Activated T-helper 2 cell treated with anti-CD3 and anti-CD28 coated beads, Interferon-gamma antibody, Interleukin-2, Interleukin-4, amounts not matched to agents 10 μg/mL and 5 μg/mL and 100 μg/mL, durations not matched to agents 14 hours and 24 hours and 36 hours (primary cell): ENCODE data around the gene MYL6B. TPM values are rescaled to one million over a fixed set of nuclear protein-coding genes. Genes with fewer than 3 reads are reported as not detected.
"Not testable (repeated sequence)": the region's sequence is repeated elsewhere in the genome, so short reads cannot be mapped to it uniquely, and the experiment has no call there.

Experiments used
- DNase-seq: peaks from one replicate; pipeline ENCODE4 v3.0.0; 2021; ENCODE audit warnings: low spot score
- H3K27ac Mint-ChIP-seq: one replicate; pipeline ENCODE4 v1.8.0; 2021; ENCODE audit warnings: mixed read lengths
- H3K27me3 Mint-ChIP-seq: one replicate; pipeline ENCODE4 v1.8.0; 2021; ENCODE audit warnings: low read depth, mixed read lengths
- H3K36me3 Mint-ChIP-seq: one replicate; pipeline ENCODE4 v1.8.0; 2021; ENCODE audit warnings: low read depth, mixed read lengths
- H3K4me1 Mint-ChIP-seq: one replicate; pipeline ENCODE4 v1.8.0; 2021; ENCODE audit warnings: low read depth, mixed read lengths
- H3K4me3 Mint-ChIP-seq: one replicate; pipeline ENCODE4 v1.8.0; 2021; ENCODE audit warnings: low read depth, mild to moderate bottlenecking, moderate library complexity, mixed read lengths
- H3K9me3 Mint-ChIP-seq: one replicate; pipeline ENCODE4 v1.8.0; 2021; ENCODE audit warnings: mixed read lengths
- intact Hi-C: fragments of 100-400 bp; cut with micrococcal nuclease; formaldehyde crosslinking; loops from one replicate; pipeline ENCODE4 v1.15.1; 2023
- total RNA-seq: library from RNA; stranded (reverse); gene quantifications from 2 replicates; pipeline ENCODE4 v1.2.3, GENCODE V29; 2022

The MYL6B gene
- total RNA-seq, 1 donor from 2014 or later = 94.3 TPM

GRCh38 chr12:56145217-56145616, 7.2 kb upstream of the MYL6B start:
- Mint-ChIP-seq H3K4me1 (peaks cover 18% of the 10 kb centered on the region), H3K9me3 (no peaks in the 10 kb centered on the region), H3K4me3 (no peak overlapping the region), H3K27me3 (no peaks in the 10 kb centered on the region), H3K36me3 (peaks cover 48% of the 10 kb centered on the region), H3K27ac (no peak overlapping the region)
- intact Hi-C loops = no loop called here
- DNase-seq = no peak

- H3K27ac Mint-ChIP-seq = no peak overlapping the region
- peaks cover 29% of the 10 kb centered on the region for H3K4me1 Mint-ChIP-seq
- H3K4me3 Mint-ChIP-seq = no peak overlapping the region
- no peak for DNase-seq
- intact Hi-C loops = no loop called here
- H3K36me3 Mint-ChIP-seq = peaks cover 36% of the 10 kb centered on the region
- H3K27me3 Mint-ChIP-seq = no peaks in the 10 kb centered on the region
- no peaks in the 10 kb centered on the region for H3K9me3 Mint-ChIP-seq
These were observed 5.6 kb upstream of the MYL6B start for GRCh38 chr12:56146492-56147460.

- Mint-ChIP-seq H3K27me3 (no peaks in the 10 kb centered on the region), H3K4me1 (peaks cover 36% of the 10 kb centered on the region), H3K4me3 (peak overlapping the region; percentile 65), H3K27ac (peak overlapping the region; percentile 98), H3K9me3 (no peaks in the 10 kb centered on the region), H3K36me3 (peaks cover 9% of the 10 kb centered on the region)
- DNase-seq = no peak
- intact Hi-C loops = loop anchor here (5.0 kb wide), 1 partner anchor 72 kb away; the partner anchor contains the start of genes NABP2 and RNF41
These were observed 1.8 kb upstream of the MYL6B start for GRCh38 chr12:56150563-56150962.

GRCh38 chr12:56151672-56152131, 685 bp upstream of the MYL6B start:
- intact Hi-C loops = loop anchor here (1.0 to 5.0 kb wide), 4 partner anchors 25 to 71 kb away; partner anchors contain the start of genes NABP2, RNF41 and ZC3H10
- Mint-ChIP-seq H3K27me3 (no peaks in the 10 kb centered on the region), H3K36me3 (peaks cover 12% of the 10 kb centered on the region)

GRCh38 chr12:56152756-56153677, 630 bp downstream of the MYL6B start:
- Mint-ChIP-seq H3K4me1 (peaks cover 44% of the 10 kb centered on the region), H3K36me3 (peaks cover 16% of the 10 kb centered on the region)
- DNase-seq = no peak

More at GRCh38 chr12:56151672-56152131, 685 bp upstream of the MYL6B start:
- Mint-ChIP-seq H3K9me3 (no peaks in the 10 kb centered on the region), H3K27ac (peak overlapping the region; percentile 98), H3K4me3 (peak overlapping the region; percentile 95), H3K4me1 (peaks cover 39% of the 10 kb centered on the region)
- DNase-seq = peak; percentile 63

GRCh38 chr12:56153678-56154065, 1.3 kb downstream of the MYL6B start:
- H3K27ac Mint-ChIP-seq = no peak overlapping the region
- H3K4me3 Mint-ChIP-seq = peak overlapping the region; percentile 95
- intact Hi-C loops = loop anchor here (2.0 to 5.0 kb wide), 2 partner anchors 39 to 69 kb away; partner anchors contain the start of genes NABP2 and RNF41
- H3K9me3 Mint-ChIP-seq = no peaks in the 10 kb centered on the region
- DNase-seq = no peak
- peaks cover 23% of the 10 kb centered on the region for H3K36me3 Mint-ChIP-seq
- H3K4me1 Mint-ChIP-seq = peaks cover 44% of the 10 kb centered on the region
- H3K27me3 Mint-ChIP-seq = no peaks in the 10 kb centered on the region

More at GRCh38 chr12:56152756-56153677, 630 bp downstream of the MYL6B start:
- H3K9me3 Mint-ChIP-seq = no peaks in the 10 kb centered on the region
- intact Hi-C loops = loop anchor here (1.0 to 5.0 kb wide), 4 partner anchors 27 to 69 kb away; partner anchors contain the start of genes NABP2, RNF41 and ZC3H10
- no peaks in the 10 kb centered on the region for H3K27me3 Mint-ChIP-seq
- peak overlapping the region; percentile 98 for H3K27ac Mint-ChIP-seq
- H3K4me3 Mint-ChIP-seq = peak overlapping the region; percentile 95

- peaks cover 29% of the 10 kb centered on the region for H3K36me3 Mint-ChIP-seq
- H3K27me3 Mint-ChIP-seq = no peaks in the 10 kb centered on the region
- no peak for DNase-seq
- H3K4me1 Mint-ChIP-seq = peaks cover 50% of the 10 kb centered on the region
- intact Hi-C loops = loop anchor here (5.0 kb wide), 1 partner anchor 68 kb away; the partner anchor contains the start of genes NABP2 and RNF41
- H3K27ac Mint-ChIP-seq = peak overlapping the region; percentile 35
- H3K4me3 Mint-ChIP-seq = no peak overlapping the region
- no peaks in the 10 kb centered on the region for H3K9me3 Mint-ChIP-seq
These were observed 1.9 kb downstream of the MYL6B start for GRCh38 chr12:56154246-56154771.

GRCh38 chr12:56154818-56155217, 2.4 kb downstream of the MYL6B start:
- intact Hi-C loops = loop anchor here (5.0 kb wide), 2 partner anchors 67 to 957 kb away; partner anchors contain the start of genes NABP2, RNF41 and STAT6
- Mint-ChIP-seq H3K4me1 (peaks cover 54% of the 10 kb centered on the region), H3K27me3 (no peaks in the 10 kb centered on the region), H3K27ac (peak overlapping the region; percentile 14), H3K36me3 (peaks cover 34% of the 10 kb centered on the region), H3K4me3 (no peak overlapping the region), H3K9me3 (no peaks in the 10 kb centered on the region)
- DNase-seq = no peak

GRCh38 chr12:56155256-56155845, 3.0 kb downstream of the MYL6B start:
- Mint-ChIP-seq H3K9me3 (no peaks in the 10 kb centered on the region), H3K27me3 (no peaks in the 10 kb centered on the region), H3K36me3 (peaks cover 39% of the 10 kb centered on the region), H3K27ac (peak overlapping the region; percentile 14), H3K4me3 (peak overlapping the region; percentile 55), H3K4me1 (peaks cover 55% of the 10 kb centered on the region)
- DNase-seq = no peak
- intact Hi-C loops = loop anchor here (5.0 kb wide), 1 partner anchor 957 kb away; the partner anchor contains the start of gene STAT6

GRCh38 chr12:56156464-56157200, 4.2 kb downstream of the MYL6B start:
- peaks cover 52% of the 10 kb centered on the region for H3K36me3 Mint-ChIP-seq
- H3K27me3 Mint-ChIP-seq, H3K9me3 Mint-ChIP-seq, DNase-seq: not testable (repeated sequence)
- H3K4me3 Mint-ChIP-seq = peak overlapping the region; percentile 97
- peak overlapping the region; percentile 91 for H3K27ac Mint-ChIP-seq
- H3K4me1 Mint-ChIP-seq = peaks cover 58% of the 10 kb centered on the region
- intact Hi-C loops = loop anchor here (5.0 kb wide), 1 partner anchor 956 kb away; the partner anchor contains the start of gene STAT6
